ENCODE data around the gene PRM2.

The PRM2 gene

DNA sequence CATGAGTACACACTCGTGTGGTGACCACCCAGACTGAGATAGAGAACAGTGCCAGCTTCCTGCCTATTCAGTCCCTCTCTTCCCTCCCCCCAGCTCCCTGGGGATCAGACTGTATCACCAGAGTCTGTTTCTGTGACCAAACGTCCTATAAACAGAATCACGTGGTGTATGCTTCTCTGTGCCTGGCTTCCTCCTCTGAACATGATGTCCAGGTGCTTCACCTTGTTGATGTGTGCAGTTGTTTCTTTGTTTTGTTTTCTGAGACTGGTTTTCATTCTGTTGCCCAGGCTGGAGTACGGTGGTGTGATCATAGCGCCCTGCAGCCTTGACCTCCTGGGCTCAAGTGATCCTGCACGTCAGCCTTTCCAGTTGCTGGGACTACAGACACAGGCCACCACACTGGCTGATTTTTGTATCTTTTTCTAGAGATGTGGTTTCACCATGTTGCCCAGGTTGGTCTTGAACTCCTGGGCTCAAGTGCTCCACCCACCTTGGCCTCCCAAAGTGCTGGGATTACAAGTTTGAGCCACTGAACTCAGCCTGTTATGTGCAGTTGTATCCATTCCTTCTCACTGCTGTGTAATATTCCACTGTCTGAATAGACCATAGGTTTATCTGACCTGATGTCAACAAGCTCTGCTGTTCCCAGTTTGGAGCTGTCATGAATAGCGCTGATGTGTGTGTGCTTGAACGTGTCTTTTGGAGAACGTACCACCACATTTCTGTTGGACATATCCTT, 33.8 kb upstream of the PRM2 start:
- Histone ChIP-seq H3K9me3 (ENCODE audit: insufficient read depth, low read length) (0 out of 2 replicates have a peak, but pooled peaks cover 6% of the 10 kb centered on the region), H4K20me1 (ENCODE audit: insufficient read depth, low read length) (no peaks in the 10 kb centered on the region), H3K27ac (ENCODE audit: low read length) (no peak overlapping the region), H3K4me3 (ENCODE audit: low read length) (no peak overlapping the region), H3K4me2 (ENCODE audit: low read length) (no peak overlapping the region), H3K9ac (ENCODE audit: low read length) (no peak overlapping the region), H3K36me3 (replicated peaks; ENCODE audit: low read depth, low read length) (no peaks in the 10 kb centered on the region), H2AFZ (ENCODE audit: low read depth, low read length) (no peak overlapping the region), H3K4me1 (ENCODE audit: low read length) (peaks cover 31% of the 10 kb centered on the region), H3K79me2 (ENCODE audit: low read length) (no peaks in the 10 kb centered on the region), H3K27me3 (ENCODE audit: low read depth, low read length) (no peaks in the 10 kb centered on the region)
- TF ChIP-seq, protein P1, sequence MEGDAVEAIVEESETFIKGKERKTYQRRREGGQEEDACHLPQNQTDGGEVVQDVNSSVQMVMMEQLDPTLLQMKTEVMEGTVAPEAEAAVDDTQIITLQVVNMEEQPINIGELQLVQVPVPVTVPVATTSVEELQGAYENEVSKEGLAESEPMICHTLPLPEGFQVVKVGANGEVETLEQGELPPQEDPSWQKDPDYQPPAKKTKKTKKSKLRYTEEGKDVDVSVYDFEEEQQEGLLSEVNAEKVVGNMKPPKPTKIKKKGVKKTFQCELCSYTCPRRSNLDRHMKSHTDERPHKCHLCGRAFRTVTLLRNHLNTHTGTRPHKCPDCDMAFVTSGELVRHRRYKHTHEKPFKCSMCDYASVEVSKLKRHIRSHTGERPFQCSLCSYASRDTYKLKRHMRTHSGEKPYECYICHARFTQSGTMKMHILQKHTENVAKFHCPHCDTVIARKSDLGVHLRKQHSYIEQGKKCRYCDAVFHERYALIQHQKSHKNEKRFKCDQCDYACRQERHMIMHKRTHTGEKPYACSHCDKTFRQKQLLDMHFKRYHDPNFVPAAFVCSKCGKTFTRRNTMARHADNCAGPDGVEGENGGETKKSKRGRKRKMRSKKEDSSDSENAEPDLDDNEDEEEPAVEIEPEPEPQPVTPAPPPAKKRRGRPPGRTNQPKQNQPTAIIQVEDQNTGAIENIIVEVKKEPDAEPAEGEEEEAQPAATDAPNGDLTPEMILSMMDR (IDR thresholded peaks at IDR 0.05; ENCODE audit: low read depth, low read length) = no peak
- TF ChIP-seq EZH2phosphoT487 (IDR thresholded peaks at IDR 0.05; ENCODE audit: low read depth) = no peak

DNA sequence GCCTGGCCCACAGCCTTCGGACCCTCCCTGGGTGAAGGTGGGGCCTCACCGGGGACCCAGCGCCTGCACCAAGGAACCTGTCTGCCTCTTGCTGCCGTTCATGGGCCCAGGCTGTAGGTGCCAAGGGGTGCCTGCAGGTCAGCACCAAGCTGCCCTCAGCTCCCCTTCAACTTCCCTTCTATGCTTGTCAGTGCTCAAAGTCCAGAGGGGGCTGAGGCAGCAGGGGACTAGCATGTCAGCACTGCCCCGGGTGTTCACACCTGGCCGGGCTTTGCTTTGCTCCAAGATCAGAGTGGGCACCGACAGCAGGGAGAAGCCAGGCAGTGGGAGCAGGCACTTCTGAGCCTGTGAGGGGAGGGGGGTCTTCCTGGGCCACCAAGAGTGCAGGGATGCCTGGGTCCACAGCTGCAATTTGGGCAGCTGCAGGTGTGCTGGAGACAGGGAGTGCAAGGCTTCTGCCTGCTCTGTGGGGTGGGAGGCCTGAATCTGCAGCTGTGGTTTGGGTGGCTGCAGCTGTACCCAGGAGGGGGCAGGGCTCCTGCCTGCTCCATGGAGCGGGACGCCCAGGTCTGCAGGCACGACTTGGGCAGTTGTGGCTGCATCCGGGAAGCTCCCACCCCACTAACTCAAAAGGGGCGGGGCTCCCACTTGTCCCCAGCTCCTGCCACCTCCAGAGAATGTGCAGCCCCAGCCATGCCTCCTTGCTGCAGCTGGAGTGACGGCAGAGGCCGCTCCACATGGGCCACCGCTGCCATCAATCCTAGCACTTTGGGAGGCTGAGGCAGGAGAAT, 32.4 kb upstream of the PRM2 start:
- 0 out of 2 replicates have a peak, but pooled peaks cover 6% of the 10 kb centered on the region for H3K9me3 ChIP-seq (ENCODE audit: insufficient read depth, low read length)
- H3K9ac ChIP-seq (ENCODE audit: low read length) = no peak overlapping the region
- H2AFZ ChIP-seq (ENCODE audit: low read depth, low read length) = 0 out of 2 replicates have a peak overlapping the region, but pooled peaks have one; percentile 27
- H4K20me1 ChIP-seq (ENCODE audit: insufficient read depth, low read length) = no peaks in the 10 kb centered on the region
- H3K4me3 ChIP-seq (ENCODE audit: low read length) = no peak overlapping the region
- no peak overlapping the region for H3K27ac ChIP-seq (ENCODE audit: low read length)
- peak overlapping the region; percentile 20 for H3K4me2 ChIP-seq (ENCODE audit: low read length)
- H3K4me1 ChIP-seq (ENCODE audit: low read length) = peaks cover 31% of the 10 kb centered on the region
- TF ChIP-seq, protein P1 (IDR thresholded peaks at IDR 0.05; ENCODE audit: low read depth, low read length) = no peak
- TF ChIP-seq EZH2phosphoT487 (IDR thresholded peaks at IDR 0.05; ENCODE audit: low read depth) = no peak
- no peaks in the 10 kb centered on the region for H3K36me3 ChIP-seq (replicated peaks; ENCODE audit: low read depth, low read length)
- no peaks in the 10 kb centered on the region for H3K27me3 ChIP-seq (ENCODE audit: low read depth, low read length)
- H3K79me2 ChIP-seq (ENCODE audit: low read length) = no peaks in the 10 kb centered on the region

DNA sequence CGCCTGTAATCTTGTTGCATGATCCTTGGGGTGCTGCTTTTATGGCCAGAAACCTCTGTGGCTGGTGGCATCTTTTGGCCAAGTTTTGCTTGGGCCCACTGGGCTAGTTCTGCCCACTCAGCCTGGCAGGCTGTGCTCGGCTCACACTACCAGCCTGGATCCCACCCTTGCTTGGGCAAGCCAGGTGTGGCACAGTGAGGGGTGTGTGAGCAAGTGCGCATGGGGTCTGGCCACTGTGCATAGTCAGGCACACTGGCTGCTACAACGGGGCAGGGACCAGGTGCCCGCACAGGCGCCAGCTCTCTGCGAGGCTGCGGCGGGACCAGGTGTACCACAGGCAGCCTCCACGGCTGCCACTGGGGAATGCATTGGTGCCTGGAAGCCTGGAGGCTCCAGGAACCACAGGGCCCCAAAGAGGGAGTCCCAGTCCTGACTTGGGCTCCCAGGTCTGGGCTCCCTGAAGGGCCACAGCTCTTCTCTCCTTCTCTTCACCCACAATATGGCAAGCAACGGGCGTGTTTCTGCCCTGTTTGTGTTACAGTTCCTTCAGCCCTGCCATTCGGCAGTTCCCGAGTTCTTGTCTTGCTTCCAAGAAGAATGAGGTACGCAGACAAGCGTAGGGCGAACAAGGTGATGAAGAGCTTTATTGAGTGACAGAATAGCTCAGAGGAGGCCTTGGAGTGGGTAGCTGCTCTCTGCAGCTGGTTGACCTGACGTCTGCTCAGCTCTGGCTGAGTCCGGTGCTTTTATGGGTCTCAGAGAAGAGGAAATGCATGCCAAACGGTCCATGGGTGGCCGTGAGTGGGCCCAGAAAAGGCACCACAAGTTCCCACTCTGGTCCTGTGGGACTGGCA, 31.6 kb upstream of the PRM2 start:
- no peaks in the 10 kb centered on the region for H3K27me3 ChIP-seq (ENCODE audit: low read depth, low read length)
- peaks cover 31% of the 10 kb centered on the region for H3K4me1 ChIP-seq (ENCODE audit: low read length)
- TF ChIP-seq, protein P1 (IDR thresholded peaks at IDR 0.05; ENCODE audit: low read depth, low read length) = no peak
- no peak for TF ChIP-seq EZH2phosphoT487 (IDR thresholded peaks at IDR 0.05; ENCODE audit: low read depth)
- no peaks in the 10 kb centered on the region for H3K79me2 ChIP-seq (ENCODE audit: low read length)
- H3K9me3 ChIP-seq (ENCODE audit: insufficient read depth, low read length) = 0 out of 2 replicates have a peak, but pooled peaks cover 6% of the 10 kb centered on the region
- no peaks in the 10 kb centered on the region for H3K36me3 ChIP-seq (replicated peaks; ENCODE audit: low read depth, low read length)
- H3K9ac ChIP-seq (ENCODE audit: low read length) = no peak overlapping the region
- no peak overlapping the region for H2AFZ ChIP-seq (ENCODE audit: low read depth, low read length)
- H3K4me2 ChIP-seq (ENCODE audit: low read length) = no peak overlapping the region
- no peak overlapping the region for H3K4me3 ChIP-seq (ENCODE audit: low read length)
- H4K20me1 ChIP-seq (ENCODE audit: insufficient read depth, low read length) = no peaks in the 10 kb centered on the region
- no peak overlapping the region for H3K27ac ChIP-seq (ENCODE audit: low read length)

Data from OCI-LY3 (cell line).